GM18502 (cell line): ENCODE data around the gene MEMO1.
"Not testable (repeated sequence)": the region's sequence is repeated elsewhere in the genome, so short reads cannot be mapped to it uniquely, and the experiment has no call there.

Experiments used
- ATAC-seq: cut with Tn5 transposase; IDR thresholded peaks from one replicate; pipeline ENCODE4 v1.9.1; 2021; ENCODE audit warnings: mild to moderate bottlenecking; ENCODE audit not compliant: unreplicated experiment, poor library complexity

The MEMO1 gene

DNA sequence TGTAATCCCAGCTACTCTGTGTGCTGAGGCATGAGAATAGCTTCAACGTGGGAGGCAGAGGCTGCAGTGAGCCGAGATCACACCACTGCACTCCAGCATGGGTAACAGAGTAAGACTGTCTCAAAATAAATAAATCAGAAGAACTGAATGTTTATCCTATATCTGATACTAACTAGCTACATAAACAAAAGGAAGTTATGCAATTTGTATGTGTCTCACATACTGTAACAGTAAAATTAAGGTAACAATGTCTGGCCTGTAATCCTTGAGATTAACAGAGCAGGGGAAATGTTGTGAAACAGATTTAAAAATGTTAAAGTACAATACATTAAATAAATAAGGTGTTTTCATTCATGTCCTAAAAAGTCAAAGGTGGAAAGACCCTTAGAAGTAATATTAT, 150.8 kb downstream of the MEMO1 start:
- ATAC-seq, result no peak

- ATAC-seq, result no peak
Measured at GRCh38 chr2:31853521-31853920, 157.3 kb downstream of the MEMO1 start.

- not testable (repeated sequence) for ATAC-seq
Measured at GRCh38 chr2:31842150-31842549, 168.7 kb downstream of the MEMO1 start.

DNA sequence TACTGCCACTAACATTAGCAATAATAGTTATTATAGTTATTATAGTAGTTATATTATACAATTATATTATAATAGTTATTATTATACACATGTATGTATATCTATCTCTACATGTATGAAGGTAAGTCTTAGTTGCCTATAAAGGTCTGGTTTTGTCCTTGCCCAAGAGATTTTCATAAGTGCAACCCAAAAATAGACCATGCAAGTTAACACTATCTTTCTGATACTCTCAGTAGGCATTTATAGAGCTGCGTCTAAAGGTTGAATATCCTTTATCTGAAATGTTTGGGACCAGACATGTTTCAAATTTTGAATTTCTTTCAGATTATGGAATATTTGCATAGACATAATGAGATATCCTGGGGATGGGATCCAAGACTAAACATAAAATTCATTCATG, 175.4 kb downstream of the MEMO1 start:
- ATAC-seq, result no peak

- ATAC-seq, result no peak
Measured at GRCh38 chr2:31832363-31832762, 178.4 kb downstream of the MEMO1 start.

- ATAC-seq, result no peak
Measured at GRCh38 chr2:31831585-31831984, 179.2 kb downstream of the MEMO1 start.

- no peak for ATAC-seq
Measured at GRCh38 chr2:31828891-31829290, 181.9 kb downstream of the MEMO1 start.

DNA sequence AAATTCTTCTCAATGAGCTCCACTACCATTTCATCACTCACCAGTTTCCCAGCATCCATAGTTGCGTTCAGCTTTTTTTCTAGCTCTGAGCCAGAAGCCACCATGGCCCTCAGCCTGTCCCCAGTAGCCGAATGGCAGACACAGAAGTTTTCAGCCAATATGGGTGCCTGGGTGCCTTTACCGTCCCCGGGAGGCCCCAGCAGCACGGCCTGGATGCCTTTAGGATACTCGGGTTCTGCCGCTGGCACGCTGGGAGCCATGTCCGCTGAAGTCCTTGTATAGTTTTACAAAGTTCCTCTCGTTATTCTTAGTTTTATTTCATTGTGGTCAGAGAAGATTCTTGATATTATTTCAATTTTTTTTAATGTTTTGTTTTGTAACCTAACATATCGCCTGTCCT, 187.2 kb downstream of the MEMO1 start:
- no peak for ATAC-seq

GRCh38 chr2:31822587-31822986, 188.2 kb downstream of the MEMO1 start:
- ATAC-seq, result no peak
